HCT116 (cell line): Measurements from ENCODE around the gene SCO1. TPM values are rescaled to one million over a fixed set of nuclear protein-coding genes. Genes with fewer than 3 reads are reported as not detected.

Experiments used
- ATAC-seq: fragments of 200-7000 bp; cut with Tn5 transposase; 2 replicates; pipeline ENCODE4 v1.9.1; 2020; ENCODE audit warnings: mild to moderate bottlenecking, moderate library complexity
- BruUV-seq: library from RNA; stranded (reverse); fragments of 400-500 nt; replicated peaks from 2 replicates; lab custom pipeline; 2021; lab: Mats Ljungman, UMichigan
- CTCF ChIA-PET: fragments of 300-600 bp; sonication (Branson Sonifier 250); formaldehyde crosslinking; loops from one replicate; lab custom pipeline; 2021; ENCODE audit warnings: antibody characterized with exemption; lab: Charles Lee
- POLR2A ChIA-PET: fragments of 300-600, 350-600 bp; sonication (Branson Sonifier 250); formaldehyde crosslinking; loops from one replicate; lab custom pipeline; 2021; ENCODE audit warnings: antibody characterized with exemption; lab: Charles Lee
- RAD21 ChIA-PET, 2 experiments: fragments of 300-600 bp; sonication (Branson Sonifier 250); formaldehyde crosslinking; loops; one replicate each; lab custom pipeline; 2023; ENCODE audit warnings: low total read pairs in 2 of 2; ENCODE audit not compliant: uncharacterized antibody in 2 of 2, unreplicated experiment in 2 of 2, low non-redundant PET in 1 of 2; lab: Charles Lee
- DNase-seq: peaks from one replicate; pipeline ENCODE4 v3.0.0-alpha.2; 2010; ENCODE audit warnings: low read depth, low spot score
- H2AFZ ChIP-seq: fragments of 200-600 bp; shearing (Covaris generic), sonication (generic); 2 replicates; pipeline ENCODE4 v1.6.1; 2017; ENCODE audit warnings: low read depth, mixed run types, mixed read lengths, antibody characterized with exemption, low read length; ENCODE audit not compliant: poor library complexity, severe bottlenecking
- H3K27ac ChIP-seq: 2 replicates; pipeline ENCODE4 v1.5.1; 2012; ENCODE audit warnings: low read depth, low read length
- H3K27me3 ChIP-seq: fragments of 200-600 bp; sonication (generic); 2 replicates; pipeline ENCODE4 v1.6.1; 2016; ENCODE audit warnings: mixed run types, low read length, mixed read lengths; ENCODE audit not compliant: insufficient read depth
- H3K36me3 ChIP-seq, 2 experiments: fragments of 200-500 bp in 1 of 2; fragments of 200-600 bp in 1 of 2; sonication (Bioruptor generic) in 1 of 2; sonication (generic) in 1 of 2; 2 replicates each; pipeline versions ENCODE4 v1.5.1 to v1.6.1; 2014 to 2016; ENCODE audit warnings: low read length in 2 of 2, inconsistent platforms in 1 of 2, mixed read lengths in 1 of 2, mixed run types in 1 of 2; ENCODE audit not compliant: insufficient read depth in 2 of 2, control insufficient read depth in 1 of 2
- H3K4me1 ChIP-seq, 2 experiments: fragments of 200-600 bp in 1 of 2; sonication (generic) in 1 of 2; 2 replicates each; pipeline versions ENCODE4 v1.5.1 to v1.6.1; 2012 to 2017; ENCODE audit warnings: low read length in 2 of 2, inconsistent platforms in 1 of 2, mild to moderate bottlenecking in 1 of 2, mixed read lengths in 1 of 2, mixed run types in 1 of 2, moderate library complexity in 1 of 2; ENCODE audit not compliant: insufficient read depth in 2 of 2, control insufficient read depth in 1 of 2
- H3K4me2 ChIP-seq: fragments of 200-600 bp; sonication (generic); 2 replicates; pipeline ENCODE4 v1.6.1; 2017; ENCODE audit warnings: mixed run types, low read length, mixed read lengths
- H3K4me3 ChIP-seq, 2 experiments: fragments of 200-600 bp in 1 of 2; sonication (generic) in 1 of 2; replicated peaks in 1 of 2; 2 replicates each; pipeline ENCODE4 v1.5.1; 2011 to 2016; ENCODE audit warnings: low read length in 2 of 2, control low read depth in 1 of 2, low read depth in 1 of 2, mild to moderate bottlenecking in 1 of 2, mixed read lengths in 1 of 2, mixed run types in 1 of 2
- H3K79me2 ChIP-seq: fragments of 200-600 bp; sonication (generic); 2 replicates; pipeline ENCODE4 v1.6.1; 2017; ENCODE audit warnings: mild to moderate bottlenecking, mixed run types, low read length, moderate library complexity, mixed read lengths; ENCODE audit not compliant: insufficient read depth
- H3K9ac ChIP-seq: fragments of 200-600 bp; sonication (generic); 2 replicates; pipeline ENCODE4 v1.6.1; 2016; ENCODE audit warnings: low read length, mixed read lengths
- H3K9me2 ChIP-seq: fragments of 200-600 bp; sonication (generic), shearing (Covaris generic); 2 replicates; pipeline ENCODE4 v1.6.1; 2017; ENCODE audit warnings: mixed run types, mild to moderate bottlenecking, moderate library complexity; ENCODE audit not compliant: insufficient read depth
- H3K9me3 ChIP-seq, 2 experiments: fragments of 200-500 bp in 1 of 2; fragments of 200-600 bp in 1 of 2; sonication (Bioruptor generic) in 1 of 2; sonication (generic) in 1 of 2; 2 replicates each; pipeline ENCODE4 v1.6.1; 2014 to 2017; ENCODE audit warnings: low read length in 2 of 2, mixed read lengths in 2 of 2, inconsistent platforms in 1 of 2, low read depth in 1 of 2, mild to moderate bottlenecking in 1 of 2, mixed run types in 1 of 2, moderate library complexity in 1 of 2; ENCODE audit not compliant: control insufficient read depth in 1 of 2, insufficient read depth in 1 of 2
- H4K20me1 ChIP-seq: fragments of 200-600 bp; sonication (generic), shearing (Covaris generic); 2 replicates; pipeline ENCODE4 v1.6.1; 2017; ENCODE audit warnings: mixed run types, mild to moderate bottlenecking, moderate library complexity; ENCODE audit not compliant: insufficient read depth
- CEBPB ChIP-seq: IDR thresholded peaks from 2 replicates; pipeline ENCODE4 v1.6.1; 2012; ENCODE audit warnings: low read depth
- ELF1 ChIP-seq: IDR thresholded peaks from 2 replicates; pipeline ENCODE4 v1.6.1; 2012; ENCODE audit warnings: low read depth, borderline replicate concordance
- EZH2 ChIP-seq: fragments of 200-600 bp; sonication (generic); IDR thresholded peaks from 2 replicates; pipeline ENCODE4 v1.6.1; 2017; ENCODE audit warnings: antibody characterized with exemption, mixed run types
- FOSL1 ChIP-seq: IDR thresholded peaks from 2 replicates; pipeline ENCODE4 v1.6.1; 2012; ENCODE audit warnings: low read depth
- POLR2AphosphoS5 ChIP-seq: IDR thresholded peaks from 2 replicates; pipeline ENCODE4 v1.6.1; 2011; ENCODE audit warnings: mild to moderate bottlenecking, low read depth, low read length, moderate library complexity
- RAD21 ChIP-seq: IDR thresholded peaks from 2 replicates; pipeline ENCODE4 v1.6.1; 2012; ENCODE audit warnings: low read depth, mild to moderate bottlenecking
- REST ChIP-seq: IDR thresholded peaks from 2 replicates; pipeline ENCODE4 v1.6.1; 2012; ENCODE audit warnings: low read depth
- SIN3A ChIP-seq: IDR thresholded peaks from 2 replicates; pipeline ENCODE4 v1.6.1; 2012; ENCODE audit warnings: low read depth
- TCF7L2 ChIP-seq: IDR thresholded peaks from 2 replicates; pipeline ENCODE4 v1.7.0; 2011; ENCODE audit warnings: borderline replicate concordance, inconsistent platforms; ENCODE audit not compliant: insufficient read depth, insufficient read length; ENCODE audit errors: extremely low read depth
- YY1 ChIP-seq: IDR thresholded peaks from 2 replicates; pipeline ENCODE4 v1.6.1; 2011; ENCODE audit warnings: low read length, low read depth, moderate library complexity, mild to moderate bottlenecking; ENCODE audit not compliant: insufficient replicate concordance; ENCODE audit errors: extremely low read depth
- ZFX ChIP-seq: fragments of 450-650 bp; IDR thresholded peaks from 2 replicates; pipeline ENCODE4 v1.6.1; 2017
- ZNF274 ChIP-seq: fragments of 200-500 bp; sonication (Bioruptor generic); IDR thresholded peaks from 2 replicates; pipeline ENCODE4 v1.6.1; 2014; ENCODE audit warnings: mild to moderate bottlenecking, low read depth, low read length, inconsistent platforms
- intact Hi-C: fragments of 100-400 bp; cut with micrococcal nuclease; formaldehyde crosslinking; loops from 2 replicates; pipeline ENCODE4 v1.10.0; 2022
- total RNA-seq: library from RNA; stranded (reverse); gene quantifications from one replicate; pipeline ENCODE4 v1.2.1, GENCODE V29; 2021; ENCODE audit not compliant: unreplicated experiment
- TF ChIP-seq, protein P1 (sequence below): IDR thresholded peaks from 2 replicates; pipeline ENCODE4 v1.6.1; 2011; ENCODE audit warnings: mild to moderate bottlenecking, low read length, moderate library complexity; ENCODE audit not compliant: insufficient replicate concordance; ENCODE audit errors: extremely low read depth
- TF ChIP-seq, protein P2 (sequence below): IDR thresholded peaks from 2 replicates; pipeline ENCODE4 v1.6.1; 2012

Gene SCO1
- total RNA-seq, 1 experiment from 2014 or later: 35.8 TPM

DNA sequence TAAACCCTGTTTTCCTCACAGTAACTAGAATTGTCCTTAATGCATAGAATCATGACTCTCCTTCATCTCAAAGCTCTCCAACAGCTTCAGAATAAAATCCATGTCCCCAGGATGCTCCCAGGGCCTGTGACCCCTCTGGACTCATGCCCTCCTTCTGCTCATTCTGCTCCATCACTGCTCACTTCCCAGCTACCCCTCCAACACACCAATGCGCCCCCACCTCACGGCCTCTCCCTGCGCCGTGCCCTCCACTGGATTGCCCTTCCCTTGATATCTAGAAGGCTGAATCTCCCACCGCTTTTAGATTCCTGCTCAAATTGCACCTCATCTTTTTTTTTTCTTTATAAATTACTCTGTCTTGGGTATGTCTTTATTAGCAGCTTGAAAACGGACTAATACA is 45.1 kb upstream of the SCO1 start:
- RAD21 ChIA-PET: no interaction called here
- H3K36me3 ChIP-seq: no peaks in the 10 kb centered on the region
- no peak overlapping the region for H3K27ac ChIP-seq
- H3K9me3 ChIP-seq: no peaks in the 10 kb centered on the region
- CTCF ChIA-PET: no interaction called here
- H3K27me3 ChIP-seq: peaks cover 29% of the 10 kb centered on the region
- H3K79me2 ChIP-seq: no peaks in the 10 kb centered on the region
- no peak for TF ChIP-seq REST
- DNase-seq: no peak
- no peak overlapping the region for H3K4me3 ChIP-seq
- no peaks in the 10 kb centered on the region for H4K20me1 ChIP-seq
- no peak overlapping the region for H3K4me2 ChIP-seq
- no TSS peak for BruUV-seq
- intact Hi-C loops: no loop called here
- POLR2A ChIA-PET: no interaction called here
- H3K4me1 ChIP-seq: no peaks in the 10 kb centered on the region
- H3K9ac ChIP-seq: no peak overlapping the region
- ATAC-seq: no peak
- no peaks in the 10 kb centered on the region for H3K9me2 ChIP-seq
- H2AFZ ChIP-seq: no peak overlapping the region

DNA sequence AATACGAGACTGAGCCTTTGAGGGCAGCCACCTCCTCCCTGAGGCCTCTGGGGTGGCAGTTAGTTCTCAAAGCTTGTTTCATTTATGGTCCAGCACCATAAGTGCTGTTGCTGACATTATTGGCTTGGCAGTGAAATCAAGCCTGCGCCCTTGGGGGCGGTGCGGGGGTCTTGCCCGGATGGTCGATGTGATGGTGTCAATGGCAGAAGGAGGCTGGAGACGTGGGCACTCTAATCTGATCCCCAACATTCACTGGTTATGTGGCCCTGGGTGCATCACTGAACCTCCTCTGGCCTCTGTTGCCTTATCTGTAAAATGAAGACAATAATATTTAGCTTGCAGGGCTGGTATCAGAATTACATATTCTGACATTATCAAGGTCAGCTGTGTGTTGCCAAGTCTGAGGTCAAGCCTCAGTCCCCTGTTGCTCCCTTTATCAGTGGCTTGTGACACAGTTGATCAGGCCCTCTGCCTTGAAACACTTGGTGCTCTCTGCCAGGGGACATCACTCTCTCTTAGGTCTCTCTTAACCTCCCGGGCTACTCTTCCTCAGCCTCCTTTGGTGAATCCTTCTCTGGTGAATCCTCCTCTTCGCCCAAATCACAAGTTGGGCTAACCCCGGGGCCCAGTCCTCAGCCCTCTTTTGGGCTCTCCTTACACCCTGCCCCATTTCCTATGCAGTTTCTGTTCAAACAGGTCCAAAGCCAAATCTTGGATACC is 44.2 kb upstream of the SCO1 start:
- no peak overlapping the region for H3K4me2 ChIP-seq
- no peak for DNase-seq
- H3K9ac ChIP-seq: no peak overlapping the region
- ChIA-PET POLR2A (no interaction called here), RAD21 (no interaction called here), CTCF (no interaction called here)
- no TSS peak for BruUV-seq
- no peak overlapping the region for H3K27ac ChIP-seq
- no peaks in the 10 kb centered on the region for H3K79me2 ChIP-seq
- H3K4me1 ChIP-seq: no peaks in the 10 kb centered on the region
- H3K9me3 ChIP-seq: no peaks in the 10 kb centered on the region
- no peak for ATAC-seq
- no peak overlapping the region for H3K4me3 ChIP-seq
- peaks cover 21% of the 10 kb centered on the region; the same call in 1 of the 2 replicates for H3K27me3 ChIP-seq
- H3K9me2 ChIP-seq: no peaks in the 10 kb centered on the region
- H4K20me1 ChIP-seq: no peaks in the 10 kb centered on the region
- intact Hi-C loops: no loop called here
- H3K36me3 ChIP-seq: no peaks in the 10 kb centered on the region
- H2AFZ ChIP-seq: no peak overlapping the region
- TF ChIP-seq YY1: no peak
- TF ChIP-seq SIN3A: no peak
- TF ChIP-seq ZNF274: no peak
- TF ChIP-seq ELF1: no peak
- TF ChIP-seq TCF7L2: no peak
- TF ChIP-seq, protein P1, sequence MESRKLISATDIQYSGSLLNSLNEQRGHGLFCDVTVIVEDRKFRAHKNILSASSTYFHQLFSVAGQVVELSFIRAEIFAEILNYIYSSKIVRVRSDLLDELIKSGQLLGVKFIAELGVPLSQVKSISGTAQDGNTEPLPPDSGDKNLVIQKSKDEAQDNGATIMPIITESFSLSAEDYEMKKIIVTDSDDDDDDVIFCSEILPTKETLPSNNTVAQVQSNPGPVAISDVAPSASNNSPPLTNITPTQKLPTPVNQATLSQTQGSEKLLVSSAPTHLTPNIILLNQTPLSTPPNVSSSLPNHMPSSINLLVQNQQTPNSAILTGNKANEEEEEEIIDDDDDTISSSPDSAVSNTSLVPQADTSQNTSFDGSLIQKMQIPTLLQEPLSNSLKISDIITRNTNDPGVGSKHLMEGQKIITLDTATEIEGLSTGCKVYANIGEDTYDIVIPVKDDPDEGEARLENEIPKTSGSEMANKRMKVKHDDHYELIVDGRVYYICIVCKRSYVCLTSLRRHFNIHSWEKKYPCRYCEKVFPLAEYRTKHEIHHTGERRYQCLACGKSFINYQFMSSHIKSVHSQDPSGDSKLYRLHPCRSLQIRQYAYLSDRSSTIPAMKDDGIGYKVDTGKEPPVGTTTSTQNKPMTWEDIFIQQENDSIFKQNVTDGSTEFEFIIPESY: no peak
- no peak for TF ChIP-seq ZFX
- TF ChIP-seq POLR2AphosphoS5: no peak
- TF ChIP-seq, protein P2, sequence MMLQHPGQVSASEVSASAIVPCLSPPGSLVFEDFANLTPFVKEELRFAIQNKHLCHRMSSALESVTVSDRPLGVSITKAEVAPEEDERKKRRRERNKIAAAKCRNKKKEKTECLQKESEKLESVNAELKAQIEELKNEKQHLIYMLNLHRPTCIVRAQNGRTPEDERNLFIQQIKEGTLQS: no peak
- TF ChIP-seq RAD21: no peak
- no peak for TF ChIP-seq EZH2
- no peak for TF ChIP-seq FOSL1
- no peak for TF ChIP-seq CEBPB
